Caco-2 (cell line): Measurements from ENCODE around the gene THAP5. TPM values are rescaled to one million over a fixed set of nuclear protein-coding genes. Genes with fewer than 3 reads are reported as not detected.

ENCODE experiments used
- BruUV-seq: library from RNA; stranded (reverse); fragments of 400-500 nt; replicated peaks from 2 replicates; lab custom pipeline; 2021; lab: Mats Ljungman, UMichigan
- CTCF ChIA-PET: fragments of 300-600 bp; sonication (Branson Sonifier 250); formaldehyde crosslinking; loops from one replicate; lab custom pipeline; 2022; ENCODE audit warnings: antibody characterized with exemption; lab: Charles Lee
- POLR2A ChIA-PET: fragments of 300-600 bp; sonication (Branson Sonifier 250); formaldehyde crosslinking; loops from one replicate; lab custom pipeline; 2022; ENCODE audit warnings: antibody characterized with exemption; lab: Charles Lee
- DNase-seq, 2 experiments: peaks; one replicate each; pipeline versions ENCODE4 v3.0.0 to v3.0.0-alpha.2; 2020 to 2022
- H3K27me3 ChIP-seq: replicated peaks from 2 replicates; pipeline ENCODE4 v1.6.0; 2011; ENCODE audit warnings: low read length; ENCODE audit not compliant: control insufficient read depth, insufficient read depth
- H3K36me3 ChIP-seq: 2 replicates; pipeline ENCODE4 v1.5.1; 2011; ENCODE audit warnings: low read length; ENCODE audit not compliant: control insufficient read depth, insufficient read depth
- H3K4me1 ChIP-seq: fragments of 250-450 bp; sonication (Bioruptor Pico); 2 replicates; pipeline ENCODE4 v1.5.1; 2020; ENCODE audit warnings: mild to moderate bottlenecking
- H3K4me3 ChIP-seq: 2 replicates; pipeline ENCODE4 v1.5.1; 2011; ENCODE audit warnings: low read depth, mild to moderate bottlenecking, control low read depth, low read length
- H3K9me3 ChIP-seq: fragments of 250-450 bp; sonication (Bioruptor Pico); 2 replicates; pipeline ENCODE4 v1.5.1; 2020; ENCODE audit warnings: mild to moderate bottlenecking, moderate library complexity
- H3K27ac Mint-ChIP-seq: one replicate; pipeline ENCODE4 v1.8.0; 2022; ENCODE audit warnings: mixed read lengths; ENCODE audit not compliant: unreplicated experiment
- H3K27me3 Mint-ChIP-seq: one replicate; pipeline ENCODE4 v1.8.0; 2022; ENCODE audit warnings: mixed read lengths; ENCODE audit not compliant: insufficient read depth, unreplicated experiment
- H3K36me3 Mint-ChIP-seq: one replicate; pipeline ENCODE4 v1.8.0; 2022; ENCODE audit warnings: mild to moderate bottlenecking, mixed read lengths; ENCODE audit not compliant: insufficient read depth, unreplicated experiment
- H3K4me1 Mint-ChIP-seq: one replicate; pipeline ENCODE4 v1.8.0; 2022; ENCODE audit warnings: low read depth, mixed read lengths; ENCODE audit not compliant: unreplicated experiment
- H3K4me3 Mint-ChIP-seq: one replicate; pipeline ENCODE4 v1.8.0; 2022; ENCODE audit warnings: mild to moderate bottlenecking, moderate library complexity, mixed read lengths; ENCODE audit not compliant: unreplicated experiment
- H3K9me3 Mint-ChIP-seq: one replicate; pipeline ENCODE4 v1.8.0; 2022; ENCODE audit warnings: mixed read lengths; ENCODE audit not compliant: unreplicated experiment
- CTCF ChIP-seq, 2 experiments: fragments of 200-600 bp in 1 of 2; IDR thresholded peaks; 1 replicate in 1 of 2; 2 replicates in 1 of 2; pipeline versions ENCODE4 v1.5.1 to v1.8.0; 2011 to 2022; ENCODE audit warnings: antibody characterized with exemption in 1 of 2, control low read depth in 1 of 2, inconsistent platforms in 1 of 2, low read depth in 1 of 2, low read length in 1 of 2, mild to moderate bottlenecking in 1 of 2, moderate library complexity in 1 of 2; ENCODE audit not compliant: insufficient read depth in 1 of 2, severe bottlenecking in 1 of 2, unreplicated experiment in 1 of 2
- intact Hi-C: fragments of 100-400 bp; cut with micrococcal nuclease; formaldehyde crosslinking; loops from one replicate; pipeline ENCODE4 v1.10.0; 2022; ENCODE audit not compliant: unreplicated experiment
- total RNA-seq: library from RNA; stranded (reverse); gene quantifications from 2 replicates; pipeline ENCODE4 v1.2.3, GENCODE V29; 2022

The THAP5 gene
- total RNA-seq, 1 experiment from 2014 or later = 20.4 TPM

DNA sequence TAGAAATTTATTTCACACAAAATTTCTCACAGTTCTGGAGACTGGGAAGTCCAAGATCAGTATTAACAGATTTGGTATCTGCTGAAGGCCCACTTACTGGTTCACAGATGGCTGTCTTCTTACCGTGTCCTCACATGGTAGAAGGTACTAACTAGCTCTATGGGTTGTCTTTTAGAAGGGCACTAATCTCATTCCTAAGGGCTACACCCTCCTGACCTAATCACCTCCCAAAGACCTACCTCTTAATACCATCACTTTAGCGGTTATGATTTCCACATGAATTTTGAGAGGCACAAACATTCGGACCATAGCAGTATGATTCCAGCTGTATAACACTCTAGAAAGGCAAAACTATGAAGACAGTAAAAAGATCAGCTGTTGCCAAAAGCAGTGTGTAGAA is 51.6 kb downstream of the THAP5 start:
- no peaks in the 10 kb centered on the region for H3K9me3 ChIP-seq
- no peak overlapping the region for H3K4me3 ChIP-seq
- H3K36me3 Mint-ChIP-seq = no peaks in the 10 kb centered on the region
- TF ChIP-seq CTCF (IDR thresholded peaks at IDR 0.05; ENCODE audit: insufficient read depth in 1 of 2, low read depth in 1 of 2, low read length in 1 of 2, severe bottlenecking in 1 of 2, unreplicated experiment in 1 of 2) = no peak
- H3K27ac Mint-ChIP-seq = no peak overlapping the region
- peaks cover 31% of the 10 kb centered on the region for H3K4me1 Mint-ChIP-seq
- no peaks in the 10 kb centered on the region for H3K36me3 ChIP-seq
- no peaks in the 10 kb centered on the region for H3K9me3 Mint-ChIP-seq
- H3K4me1 ChIP-seq = peaks cover 11% of the 10 kb centered on the region
- no peak for DNase-seq
- BruUV-seq = no TSS peak
- ChIA-PET POLR2A (no interaction called here), CTCF (interaction anchor here (0.9 kb wide), 1 partner anchor 8 kb away, joined by 3 read pairs; the partner anchor contains the start of gene PNPLA8)
- intact Hi-C loops = no loop called here
- no peaks in the 10 kb centered on the region for H3K27me3 ChIP-seq
- no peaks in the 10 kb centered on the region for H3K27me3 Mint-ChIP-seq
- no peak overlapping the region for H3K4me3 Mint-ChIP-seq

DNA sequence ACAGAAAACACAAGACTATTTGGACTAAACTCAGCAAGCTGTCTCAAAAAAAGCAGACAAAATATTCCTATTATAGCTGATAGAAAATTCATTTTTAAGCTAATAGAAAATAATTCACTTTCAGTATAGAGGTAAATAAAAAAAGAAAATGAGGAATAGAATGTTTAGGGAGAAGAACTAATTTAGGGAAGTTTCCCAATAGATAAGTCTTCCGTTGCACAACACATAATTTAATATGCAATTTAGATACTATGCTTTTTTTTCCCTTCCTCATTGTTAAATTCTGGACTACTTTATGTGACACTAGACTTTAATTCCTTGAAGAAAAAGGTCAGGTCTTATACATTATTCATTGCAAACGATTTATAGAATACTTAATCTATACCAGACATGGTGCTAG is 53.9 kb downstream of the THAP5 start:
- Mint-ChIP-seq H3K9me3 (no peaks in the 10 kb centered on the region), H3K4me3 (no peak overlapping the region), H3K27ac (no peak overlapping the region), H3K27me3 (no peaks in the 10 kb centered on the region), H3K4me1 (peaks cover 19% of the 10 kb centered on the region), H3K36me3 (no peaks in the 10 kb centered on the region)
- BruUV-seq = no TSS peak
- ChIA-PET POLR2A (no interaction called here), CTCF (no interaction called here)
- Histone ChIP-seq H3K27me3 (no peaks in the 10 kb centered on the region), H3K9me3 (no peaks in the 10 kb centered on the region), H3K4me1 (peaks cover 3% of the 10 kb centered on the region; the same call in 1 of the 2 replicates), H3K36me3 (no peaks in the 10 kb centered on the region), H3K4me3 (no peak overlapping the region)
- intact Hi-C loops = no loop called here
- DNase-seq = no peak
- no peak for TF ChIP-seq CTCF (IDR thresholded peaks at IDR 0.05; ENCODE audit: insufficient read depth in 1 of 2, low read depth in 1 of 2, low read length in 1 of 2, severe bottlenecking in 1 of 2, unreplicated experiment in 1 of 2)

- H3K9me3 ChIP-seq = no peaks in the 10 kb centered on the region
- ChIA-PET POLR2A (no interaction called here), CTCF (no interaction called here)
- no peak for TF ChIP-seq CTCF (IDR thresholded peaks at IDR 0.05; ENCODE audit: insufficient read depth in 1 of 2, low read depth in 1 of 2, low read length in 1 of 2, severe bottlenecking in 1 of 2, unreplicated experiment in 1 of 2)
- intact Hi-C loops = no loop called here
- H3K4me3 Mint-ChIP-seq = no peak overlapping the region
- H3K4me3 ChIP-seq = no peak overlapping the region
- no peaks in the 10 kb centered on the region for H3K36me3 Mint-ChIP-seq
- no peaks in the 10 kb centered on the region for H3K27me3 ChIP-seq
- H3K27ac Mint-ChIP-seq = no peak overlapping the region
- H3K36me3 ChIP-seq = no peaks in the 10 kb centered on the region
- H3K4me1 ChIP-seq = peaks cover 3% of the 10 kb centered on the region; the same call in 1 of the 2 replicates
- BruUV-seq = no TSS peak
- H3K4me1 Mint-ChIP-seq = peaks cover 15% of the 10 kb centered on the region
- H3K9me3 Mint-ChIP-seq = no peaks in the 10 kb centered on the region
- H3K27me3 Mint-ChIP-seq = no peaks in the 10 kb centered on the region
- DNase-seq = no peak
Observed at GRCh38 chr7:108515013-108515412, 54.5 kb downstream of the THAP5 start.

Other genes starting within 250 kb of the THAP5 start
- 85.7 and 96.2 TPM in 2 replicates for gene NRCAM, start 113.3 kb downstream of the THAP5 start, total RNA-seq
- gene PNPLA8, start 43.6 kb downstream of the THAP5 start, total RNA-seq = 15.3 and 16.5 TPM in 2 replicates
- gene DNAJB9, start 168 bp upstream of the THAP5 start, total RNA-seq = 22.0 and 22.1 TPM in 2 replicates